Liver (tissue), 9 donors: Measurements from ENCODE around the gene FYB1. TPM values are rescaled to one million over a fixed set of nuclear protein-coding genes. Genes with fewer than 3 reads are reported as not detected.

ENCODE experiments used
- DNase-seq: peaks from one replicate; pipeline ENCODE4 v3.0.0-alpha.2; 2017; ENCODE audit warnings: low spot score
- H3K27ac ChIP-seq, 2 donors: one replicate each; pipeline ENCODE4 v1.7.0; 2013; ENCODE audit warnings: inconsistent platforms in 2 of 2, low read length in 2 of 2, control low read depth in 1 of 2, low read depth in 1 of 2, mild to moderate bottlenecking in 1 of 2
- H3K27me3 ChIP-seq, 4 donors: one replicate each; pipeline versions ENCODE4 v1.6.1 to v1.7.0; 2013; ENCODE audit warnings: low read length in 3 of 4, inconsistent platforms in 1 of 4, mild to moderate bottlenecking in 1 of 4, moderate library complexity in 1 of 4; ENCODE audit not compliant: control insufficient read depth in 4 of 4, insufficient read depth in 4 of 4
- H3K36me3 ChIP-seq, 4 donors: one replicate each; pipeline versions ENCODE4 v1.6.1 to v1.7.0; 2013; ENCODE audit warnings: low read length in 3 of 4, mild to moderate bottlenecking in 3 of 4, low read depth in 1 of 4, moderate library complexity in 1 of 4; ENCODE audit not compliant: control insufficient read depth in 4 of 4, insufficient read depth in 3 of 4
- H3K4me1 ChIP-seq, 4 donors: one replicate each; pipeline versions ENCODE4 v1.6.1 to v1.7.0; 2013; ENCODE audit warnings: low read length in 3 of 4, mild to moderate bottlenecking in 3 of 4, moderate library complexity in 1 of 4; ENCODE audit not compliant: control insufficient read depth in 4 of 4, insufficient read depth in 4 of 4
- H3K4me3 ChIP-seq, 3 donors: one replicate each; pipeline versions ENCODE4 v1.6.1 to v1.7.0; 2013; ENCODE audit warnings: low read length in 3 of 3, control low read depth in 1 of 3, low read depth in 1 of 3, mild to moderate bottlenecking in 1 of 3
- H3K9ac ChIP-seq, 2 donors: one replicate each; pipeline ENCODE4 v1.7.0; 2013; ENCODE audit warnings: low read length in 2 of 2, mild to moderate bottlenecking in 2 of 2, moderate library complexity in 2 of 2, control low read depth in 1 of 2, low read depth in 1 of 2
- H3K9me3 ChIP-seq, 4 donors: one replicate each; pipeline versions ENCODE4 v1.6.1 to v1.7.0; 2013; ENCODE audit warnings: low read length in 3 of 4; ENCODE audit not compliant: control insufficient read depth in 4 of 4
- EGR1 ChIP-seq, 2 donors: IDR thresholded peaks; 2 replicates each; pipeline ENCODE4 v1.6.1; 2016 to 2018; ENCODE audit warnings: antibody characterized with exemption in 2 of 2, low read depth in 2 of 2
- FOXA1 ChIP-seq: IDR thresholded peaks from 2 replicates; pipeline ENCODE4 v1.6.1; 2016; ENCODE audit warnings: antibody characterized with exemption
- FOXA2 ChIP-seq: IDR thresholded peaks from 2 replicates; pipeline ENCODE4 v1.6.1; 2016; ENCODE audit warnings: antibody characterized with exemption
- GABPA ChIP-seq, 2 donors: IDR thresholded peaks in 1 of 2; conservative IDR thresholded peaks in 1 of 2; 2 replicates each; pipeline ENCODE4 v1.6.1; 2016; ENCODE audit warnings: antibody characterized with exemption in 2 of 2, mild to moderate bottlenecking in 1 of 2, moderate library complexity in 1 of 2
- HNF4A ChIP-seq, 2 donors: conservative IDR thresholded peaks; 2 replicates each; pipeline ENCODE4 v1.6.1; 2016; ENCODE audit warnings: antibody characterized with exemption in 2 of 2, mild to moderate bottlenecking in 2 of 2
- HNF4G ChIP-seq: IDR thresholded peaks from 2 replicates; pipeline ENCODE4 v1.6.1; 2016; ENCODE audit warnings: antibody characterized with exemption
- JUND ChIP-seq, 2 donors: IDR thresholded peaks; 2 replicates each; pipeline ENCODE4 v1.6.1; 2016; ENCODE audit warnings: antibody characterized with exemption in 2 of 2
- NR2F2 ChIP-seq: IDR thresholded peaks from 2 replicates; pipeline ENCODE4 v1.6.1; 2016; ENCODE audit warnings: antibody characterized with exemption
- RAD21 ChIP-seq, 2 donors: IDR thresholded peaks; 2 replicates each; pipeline ENCODE4 v1.6.1; 2016; ENCODE audit warnings: antibody characterized with exemption in 2 of 2, mild to moderate bottlenecking in 2 of 2
- RXRA ChIP-seq, 2 donors: IDR thresholded peaks; 2 replicates each; pipeline ENCODE4 v1.6.1; 2017 to 2018; ENCODE audit warnings: antibody characterized with exemption in 2 of 2, mild to moderate bottlenecking in 1 of 2
- SP1 ChIP-seq: IDR thresholded peaks from 2 replicates; pipeline ENCODE4 v1.6.1; 2018; ENCODE audit warnings: antibody characterized with exemption, mild to moderate bottlenecking
- TAF1 ChIP-seq: conservative IDR thresholded peaks from 2 replicates; pipeline ENCODE4 v1.6.1; 2016; ENCODE audit warnings: antibody characterized with exemption, mild to moderate bottlenecking
- YY1 ChIP-seq: IDR thresholded peaks from 2 replicates; pipeline ENCODE4 v1.6.1; 2016; ENCODE audit warnings: antibody characterized with exemption, mild to moderate bottlenecking
- WGBS: extraction: QIAGEN DNeasy Blood & Tissue Kit; methylation state at CpG from one replicate; pipeline ENCODE4 v1.1.7; 2013; 5-methylcytosine and 5-hydroxymethylcytosine counted together
- polyA plus RNA-seq, 2 donors: library from polyadenylated mRNA; stranded (reverse) in 1 of 2; unstranded in 1 of 2; fragments of 200-250 nt in 1 of 2; fragments of >200 nt in 1 of 2; fragmentation: Nextera tagmentation in 1 of 2; extraction: Ambion mirVana in 1 of 2; gene quantifications; one replicate each; pipeline versions ENCODE4 v1.2.1 to v1.2.3, GENCODE V29; 2013 to 2015
- total RNA-seq, 2 donors: library from RNA; depleted of rRNA; stranded (reverse); fragments of >200 nt; gene quantifications; one replicate each; pipeline ENCODE4 v1.2.3, GENCODE V29; 2014
- TF ChIP-seq, protein P1 (sequence below): IDR thresholded peaks from 2 replicates; pipeline ENCODE4 v1.6.1; 2016; ENCODE audit warnings: antibody characterized with exemption
- TF ChIP-seq, protein P2 (sequence below): IDR thresholded peaks from 2 replicates; pipeline ENCODE4 v1.6.1; 2016; ENCODE audit warnings: antibody characterized with exemption
- TF ChIP-seq, protein P3 (sequence below): IDR thresholded peaks from 2 replicates; pipeline ENCODE4 v1.6.1; 2016; ENCODE audit warnings: antibody characterized with exemption
- TF ChIP-seq, protein P4 (sequence below): IDR thresholded peaks from 2 replicates; pipeline ENCODE4 v1.6.1; 2016; ENCODE audit warnings: antibody characterized with exemption, mild to moderate bottlenecking
- donor health status: healthy.
- donor health status: healthy.
- donor health status: healthy.
- donor health status: healthy.
- donor health status: healthy.

FYB1 gene
- total and polyA plus RNA-seq, 4 donors = 2.3 to 14.6 (median 6.9) TPM

DNA sequence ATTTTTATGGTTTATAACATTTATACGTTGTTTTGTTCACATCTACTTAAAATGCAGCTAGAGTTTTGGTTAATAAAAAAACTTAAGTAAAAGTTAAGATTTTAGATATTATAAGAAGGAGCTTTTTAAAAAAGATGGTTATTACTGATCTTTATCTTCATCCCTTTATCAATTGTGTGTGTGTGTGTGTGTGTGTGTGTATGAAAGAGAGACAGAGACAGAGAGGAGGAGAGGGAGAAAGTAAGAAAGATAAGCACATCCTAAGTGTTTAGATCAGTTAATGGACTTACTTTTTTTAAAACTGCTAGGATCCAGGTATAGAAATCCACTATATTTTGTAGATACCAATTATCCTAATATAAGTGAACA lies 99.3 kb downstream of the FYB1 start:
- 86% methylated on average over 1 of the region's 1 CpG for WGBS
- DNase-seq = no peak
- H3K9me3 ChIP-seq = no peaks in the 10 kb centered on the region
- no peak overlapping the region for H3K9ac ChIP-seq
- H3K27ac ChIP-seq = no peak overlapping the region
- TF ChIP-seq SP1 (no peak), RAD21 (IDR thresholded peaks at IDR 0.05) (no peak), GABPA (IDR thresholded peaks at IDR 0.05 in 1 of 2, conservative IDR thresholded peaks at IDR 0.05 in 1 of 2) (no peak), TAF1 (no peak), RXRA (IDR thresholded peaks at IDR 0.05) (no peak), FOXA1 (no peak), FOXA2 (no peak), HNF4A (conservative IDR thresholded peaks at IDR 0.05) (no peak), YY1 (no peak), HNF4G (no peak), NR2F2 (no peak)
- TF ChIP-seq, protein P1, sequence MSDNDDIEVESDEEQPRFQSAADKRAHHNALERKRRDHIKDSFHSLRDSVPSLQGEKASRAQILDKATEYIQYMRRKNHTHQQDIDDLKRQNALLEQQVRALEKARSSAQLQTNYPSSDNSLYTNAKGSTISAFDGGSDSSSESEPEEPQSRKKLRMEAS = no peak
- TF ChIP-seq, protein P2, sequence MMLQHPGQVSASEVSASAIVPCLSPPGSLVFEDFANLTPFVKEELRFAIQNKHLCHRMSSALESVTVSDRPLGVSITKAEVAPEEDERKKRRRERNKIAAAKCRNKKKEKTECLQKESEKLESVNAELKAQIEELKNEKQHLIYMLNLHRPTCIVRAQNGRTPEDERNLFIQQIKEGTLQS = no peak
- H3K4me3 ChIP-seq = no peak overlapping the region
- peaks cover 0 to 6% (median 0%) of the 10 kb centered on the region in 4 donors for H3K27me3 ChIP-seq
- H3K4me1 ChIP-seq = no peaks in the 10 kb centered on the region
- no peaks in the 10 kb centered on the region for H3K36me3 ChIP-seq

DNA sequence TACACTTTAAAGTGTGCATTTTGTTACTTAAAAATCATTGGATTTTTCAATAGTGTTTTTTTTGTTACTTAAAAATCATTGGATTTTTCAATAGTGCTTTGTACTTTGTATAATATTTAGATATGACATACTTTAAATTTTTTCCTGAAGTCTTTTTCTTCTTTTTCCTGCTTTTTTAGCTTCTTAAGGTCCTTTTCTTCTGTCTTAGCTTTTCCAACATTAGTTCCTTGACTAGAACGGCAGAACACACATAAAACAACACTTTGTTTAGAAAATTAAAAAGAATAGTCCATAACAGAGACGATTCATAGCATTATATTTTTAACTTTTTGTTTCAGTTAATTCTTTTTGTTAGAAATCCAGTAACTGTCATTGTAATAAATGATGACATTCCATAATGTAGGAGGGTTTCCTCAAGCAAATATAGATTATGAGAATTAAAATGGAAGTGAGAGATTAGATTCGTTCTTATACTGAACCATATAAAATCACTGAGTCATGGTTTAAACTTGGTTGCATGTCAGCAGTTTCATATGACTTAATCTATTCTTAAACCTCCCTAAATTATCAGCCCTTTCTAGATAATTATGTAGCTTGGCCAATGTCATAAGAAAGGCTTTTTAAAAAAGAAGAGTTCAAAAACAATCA lies 99.8 kb downstream of the FYB1 start:
- no peaks in the 10 kb centered on the region for H3K4me1 ChIP-seq
- H3K27me3 ChIP-seq = peaks cover 0 to 6% (median 0%) of the 10 kb centered on the region in 4 donors
- H3K36me3 ChIP-seq = no peaks in the 10 kb centered on the region
- TF ChIP-seq HNF4G (no peak), EGR1 (IDR thresholded peaks at IDR 0.05; ENCODE audit: low read depth in 2 of 2) (no peak), YY1 (no peak), HNF4A (conservative IDR thresholded peaks at IDR 0.05) (no peak), RXRA (IDR thresholded peaks at IDR 0.05) (no peak), FOXA1 (no peak), NR2F2 (no peak), TAF1 (no peak), RAD21 (IDR thresholded peaks at IDR 0.05) (no peak), SP1 (no peak), JUND (IDR thresholded peaks at IDR 0.05) (no peak)
- TF ChIP-seq, protein P3, sequence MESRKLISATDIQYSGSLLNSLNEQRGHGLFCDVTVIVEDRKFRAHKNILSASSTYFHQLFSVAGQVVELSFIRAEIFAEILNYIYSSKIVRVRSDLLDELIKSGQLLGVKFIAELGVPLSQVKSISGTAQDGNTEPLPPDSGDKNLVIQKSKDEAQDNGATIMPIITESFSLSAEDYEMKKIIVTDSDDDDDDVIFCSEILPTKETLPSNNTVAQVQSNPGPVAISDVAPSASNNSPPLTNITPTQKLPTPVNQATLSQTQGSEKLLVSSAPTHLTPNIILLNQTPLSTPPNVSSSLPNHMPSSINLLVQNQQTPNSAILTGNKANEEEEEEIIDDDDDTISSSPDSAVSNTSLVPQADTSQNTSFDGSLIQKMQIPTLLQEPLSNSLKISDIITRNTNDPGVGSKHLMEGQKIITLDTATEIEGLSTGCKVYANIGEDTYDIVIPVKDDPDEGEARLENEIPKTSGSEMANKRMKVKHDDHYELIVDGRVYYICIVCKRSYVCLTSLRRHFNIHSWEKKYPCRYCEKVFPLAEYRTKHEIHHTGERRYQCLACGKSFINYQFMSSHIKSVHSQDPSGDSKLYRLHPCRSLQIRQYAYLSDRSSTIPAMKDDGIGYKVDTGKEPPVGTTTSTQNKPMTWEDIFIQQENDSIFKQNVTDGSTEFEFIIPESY = no peak
- TF ChIP-seq, protein P4, sequence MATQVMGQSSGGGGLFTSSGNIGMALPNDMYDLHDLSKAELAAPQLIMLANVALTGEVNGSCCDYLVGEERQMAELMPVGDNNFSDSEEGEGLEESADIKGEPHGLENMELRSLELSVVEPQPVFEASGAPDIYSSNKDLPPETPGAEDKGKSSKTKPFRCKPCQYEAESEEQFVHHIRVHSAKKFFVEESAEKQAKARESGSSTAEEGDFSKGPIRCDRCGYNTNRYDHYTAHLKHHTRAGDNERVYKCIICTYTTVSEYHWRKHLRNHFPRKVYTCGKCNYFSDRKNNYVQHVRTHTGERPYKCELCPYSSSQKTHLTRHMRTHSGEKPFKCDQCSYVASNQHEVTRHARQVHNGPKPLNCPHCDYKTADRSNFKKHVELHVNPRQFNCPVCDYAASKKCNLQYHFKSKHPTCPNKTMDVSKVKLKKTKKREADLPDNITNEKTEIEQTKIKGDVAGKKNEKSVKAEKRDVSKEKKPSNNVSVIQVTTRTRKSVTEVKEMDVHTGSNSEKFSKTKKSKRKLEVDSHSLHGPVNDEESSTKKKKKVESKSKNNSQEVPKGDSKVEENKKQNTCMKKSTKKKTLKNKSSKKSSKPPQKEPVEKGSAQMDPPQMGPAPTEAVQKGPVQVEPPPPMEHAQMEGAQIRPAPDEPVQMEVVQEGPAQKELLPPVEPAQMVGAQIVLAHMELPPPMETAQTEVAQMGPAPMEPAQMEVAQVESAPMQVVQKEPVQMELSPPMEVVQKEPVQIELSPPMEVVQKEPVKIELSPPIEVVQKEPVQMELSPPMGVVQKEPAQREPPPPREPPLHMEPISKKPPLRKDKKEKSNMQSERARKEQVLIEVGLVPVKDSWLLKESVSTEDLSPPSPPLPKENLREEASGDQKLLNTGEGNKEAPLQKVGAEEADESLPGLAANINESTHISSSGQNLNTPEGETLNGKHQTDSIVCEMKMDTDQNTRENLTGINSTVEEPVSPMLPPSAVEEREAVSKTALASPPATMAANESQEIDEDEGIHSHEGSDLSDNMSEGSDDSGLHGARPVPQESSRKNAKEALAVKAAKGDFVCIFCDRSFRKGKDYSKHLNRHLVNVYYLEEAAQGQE = no peak
- TF ChIP-seq, protein P2 = no peak
- no peak overlapping the region for H3K4me3 ChIP-seq
- H3K9me3 ChIP-seq = no peaks in the 10 kb centered on the region
- H3K9ac ChIP-seq = no peak overlapping the region
- 80% methylated on average over 3 of the region's 3 CpGs for WGBS
- DNase-seq = no peak
- H3K27ac ChIP-seq = no peak overlapping the region
